HuH-7.5 (cell line): ENCODE data around the gene AKAP6.

Source experiments
- DNase-seq: peaks from one replicate; pipeline ENCODE4 v3.0.0; 2011; ENCODE audit warnings: low spot score

AKAP6 gene

GRCh38 chr14:32623300-32624093 is 294.4 kb downstream of the AKAP6 start:
- DNase-seq = no peak

- no peak for DNase-seq
These were observed 296.1 kb downstream of the AKAP6 start for GRCh38 chr14:32625211-32625610.

- DNase-seq = no peak
These were observed 298.6 kb downstream of the AKAP6 start for GRCh38 chr14:32627545-32628298.

GRCh38 chr14:32629236-32629635 is 300.1 kb downstream of the AKAP6 start:
- no peak for DNase-seq

GRCh38 chr14:32630701-32631100 is 301.6 kb downstream of the AKAP6 start:
- no peak for DNase-seq

GRCh38 chr14:32633224-32633859 is 304.2 kb downstream of the AKAP6 start:
- DNase-seq = no peak

GRCh38 chr14:32633930-32634329 is 304.8 kb downstream of the AKAP6 start:
- DNase-seq = no peak

- DNase-seq = no peak
These were observed 306.1 kb downstream of the AKAP6 start for GRCh38 chr14:32635061-32635719.

GRCh38 chr14:32637582-32637981 is 308.5 kb downstream of the AKAP6 start:
- no peak for DNase-seq

- DNase-seq = no peak
These were observed 310.1 kb downstream of the AKAP6 start for GRCh38 chr14:32639208-32639607.

- DNase-seq = no peak
These were observed 316.5 kb downstream of the AKAP6 start for GRCh38 chr14:32645551-32645950.

- no peak for DNase-seq
These were observed 319.3 kb downstream of the AKAP6 start for GRCh38 chr14:32648434-32648833.

GRCh38 chr14:32650030-32650429 is 320.9 kb downstream of the AKAP6 start:
- no peak for DNase-seq

GRCh38 chr14:32650665-32651064 is 321.6 kb downstream of the AKAP6 start:
- no peak for DNase-seq

- no peak for DNase-seq
These were observed 325.0 kb downstream of the AKAP6 start for GRCh38 chr14:32654106-32654505.

- no peak for DNase-seq
These were observed 327.5 kb downstream of the AKAP6 start for GRCh38 chr14:32656601-32657000.

GRCh38 chr14:32657081-32657480 is 328.0 kb downstream of the AKAP6 start:
- DNase-seq = no peak

GRCh38 chr14:32661216-32661615 is 332.1 kb downstream of the AKAP6 start:
- DNase-seq = no peak

- no peak for DNase-seq
These were observed 333.1 kb downstream of the AKAP6 start for GRCh38 chr14:32662211-32662610.

- DNase-seq = no peak
These were observed 337.2 kb downstream of the AKAP6 start for GRCh38 chr14:32666308-32666707.

- DNase-seq = no peak
These were observed 338.2 kb downstream of the AKAP6 start for GRCh38 chr14:32667287-32667686.

GRCh38 chr14:32667791-32668190 is 338.7 kb downstream of the AKAP6 start:
- DNase-seq = no peak
